ENCODE data around the gene AGBL1. TPM values are rescaled to one million over a fixed set of nuclear protein-coding genes. Genes with fewer than 3 reads are reported as not detected.

Gene AGBL1
- total RNA-seq, 3 donors from 2014 or later: 0.10 to 0.32 TPM; not detected in 1

DNA sequence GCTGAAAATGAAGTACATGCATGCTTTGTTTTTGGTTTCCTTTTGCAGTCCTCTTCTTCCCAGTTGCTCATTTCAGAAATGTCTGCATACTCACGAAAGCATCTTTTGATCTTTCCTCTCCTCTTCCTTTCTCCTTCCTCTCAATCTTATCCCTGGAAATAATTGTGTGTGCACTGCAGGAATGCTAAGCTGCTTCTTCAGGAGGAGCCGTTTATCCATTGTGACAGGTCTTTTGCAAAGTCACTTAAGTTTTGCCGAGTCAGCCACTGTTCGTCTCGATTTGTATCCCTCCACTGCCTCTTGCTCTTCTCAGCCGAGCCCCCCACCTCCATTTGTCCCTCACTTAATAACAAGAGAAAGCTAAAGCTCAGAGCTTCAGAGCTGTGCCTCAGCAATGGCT, 597.6 kb downstream of the AGBL1 start:
- DNase-seq (no peak), ATAC-seq (no peak)
- Histone ChIP-seq H3K9me3 (no peaks in the 10 kb centered on the region), H3K4me3 (no peak overlapping the region), H3K36me3 (ENCODE audit: low read depth) (no peaks in the 10 kb centered on the region), H3K4me1 (ENCODE audit: low read depth) (no peaks in the 10 kb centered on the region)
- TF ChIP-seq, protein P1, sequence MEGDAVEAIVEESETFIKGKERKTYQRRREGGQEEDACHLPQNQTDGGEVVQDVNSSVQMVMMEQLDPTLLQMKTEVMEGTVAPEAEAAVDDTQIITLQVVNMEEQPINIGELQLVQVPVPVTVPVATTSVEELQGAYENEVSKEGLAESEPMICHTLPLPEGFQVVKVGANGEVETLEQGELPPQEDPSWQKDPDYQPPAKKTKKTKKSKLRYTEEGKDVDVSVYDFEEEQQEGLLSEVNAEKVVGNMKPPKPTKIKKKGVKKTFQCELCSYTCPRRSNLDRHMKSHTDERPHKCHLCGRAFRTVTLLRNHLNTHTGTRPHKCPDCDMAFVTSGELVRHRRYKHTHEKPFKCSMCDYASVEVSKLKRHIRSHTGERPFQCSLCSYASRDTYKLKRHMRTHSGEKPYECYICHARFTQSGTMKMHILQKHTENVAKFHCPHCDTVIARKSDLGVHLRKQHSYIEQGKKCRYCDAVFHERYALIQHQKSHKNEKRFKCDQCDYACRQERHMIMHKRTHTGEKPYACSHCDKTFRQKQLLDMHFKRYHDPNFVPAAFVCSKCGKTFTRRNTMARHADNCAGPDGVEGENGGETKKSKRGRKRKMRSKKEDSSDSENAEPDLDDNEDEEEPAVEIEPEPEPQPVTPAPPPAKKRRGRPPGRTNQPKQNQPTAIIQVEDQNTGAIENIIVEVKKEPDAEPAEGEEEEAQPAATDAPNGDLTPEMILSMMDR (IDR thresholded peaks at IDR 0.05): no peak
- intact Hi-C loops (cut with DNase I, micrococcal nuclease): no loop called here

DNA sequence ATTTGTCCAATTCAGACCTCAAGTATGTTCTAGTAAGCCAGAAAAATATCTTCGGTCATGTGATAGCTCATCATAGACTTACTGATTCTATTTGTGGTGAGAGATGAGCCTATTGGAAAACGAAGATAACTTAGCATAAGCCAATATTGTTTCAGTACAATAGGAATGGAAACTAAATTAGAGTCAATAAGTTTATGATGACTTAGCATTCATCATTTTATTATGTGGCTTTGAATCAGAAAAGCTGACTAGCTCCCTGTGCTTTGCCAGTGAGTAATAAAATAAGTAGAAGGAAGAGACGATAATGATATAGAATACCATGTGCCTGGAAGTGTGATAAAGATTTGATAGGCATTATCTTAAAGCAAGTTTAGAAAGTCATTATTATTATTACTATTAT, 605.6 kb downstream of the AGBL1 start:
- intact Hi-C loops (cut with DNase I, micrococcal nuclease): no loop called here
- TF ChIP-seq, protein P1 (IDR thresholded peaks at IDR 0.05): no peak
- no peak overlapping the region for H3K4me3 ChIP-seq

DNA sequence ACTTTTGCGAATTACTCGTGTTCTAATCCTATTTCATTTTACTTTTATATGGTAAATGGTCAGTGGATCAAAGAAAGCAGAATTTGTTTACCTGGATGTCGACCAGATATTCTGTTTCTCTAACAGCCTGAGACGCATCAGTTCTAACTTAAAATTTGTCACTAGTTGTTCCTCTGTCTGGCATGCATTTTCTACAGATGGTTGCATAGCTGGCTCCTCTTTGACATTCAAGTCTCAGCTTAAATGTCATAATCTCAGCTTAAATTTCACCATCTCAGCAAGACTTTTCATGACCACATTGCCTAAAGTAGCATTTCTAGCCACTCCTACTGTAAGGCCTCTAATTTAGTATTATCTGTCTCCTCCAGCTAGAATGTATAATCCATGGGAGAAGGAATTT, 609.3 kb downstream of the AGBL1 start:
- no peaks in the 10 kb centered on the region for H3K9me3 ChIP-seq
- no peak overlapping the region for H3K4me3 ChIP-seq
- TF ChIP-seq, protein P1 (IDR thresholded peaks at IDR 0.05): no peak
- no peaks in the 10 kb centered on the region for H3K4me1 ChIP-seq (ENCODE audit: low read depth)
- no peak for ATAC-seq
- no peaks in the 10 kb centered on the region for H3K36me3 ChIP-seq (ENCODE audit: low read depth)
- no peak for DNase-seq
- intact Hi-C loops (cut with DNase I, micrococcal nuclease): no loop called here

More for the DNA sequence above, 605.6 kb downstream of the AGBL1 start:
- DNase-seq: no peak
- no peaks in the 10 kb centered on the region for H3K4me1 ChIP-seq (ENCODE audit: low read depth)
- ATAC-seq: no peak
- no peaks in the 10 kb centered on the region for H3K36me3 ChIP-seq (ENCODE audit: low read depth)
- H3K9me3 ChIP-seq: no peaks in the 10 kb centered on the region

DNA sequence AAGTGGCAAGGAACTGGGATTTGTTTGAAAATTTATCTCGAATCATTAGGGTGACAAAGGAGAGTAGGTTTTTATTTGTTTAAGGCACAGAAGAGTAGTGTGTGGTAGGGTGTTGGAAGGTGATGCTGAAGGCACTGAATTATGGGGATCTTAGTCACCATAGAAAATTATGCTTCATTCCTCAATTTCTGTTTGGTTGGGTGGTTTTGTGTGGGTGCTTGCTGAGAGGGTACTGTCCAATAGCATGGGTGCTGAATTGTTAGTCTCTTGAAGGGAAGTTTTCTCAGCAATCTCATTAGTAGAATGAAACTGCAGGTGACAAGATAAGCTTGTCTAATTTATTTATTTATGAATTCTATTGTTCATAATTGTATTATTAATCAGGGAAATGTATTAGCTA, 610.9 kb downstream of the AGBL1 start:
- Histone ChIP-seq H3K4me3 (no peak overlapping the region), H3K4me1 (ENCODE audit: low read depth) (no peaks in the 10 kb centered on the region), H3K36me3 (ENCODE audit: low read depth) (no peaks in the 10 kb centered on the region), H3K9me3 (no peaks in the 10 kb centered on the region)
- DNase-seq: no peak
- intact Hi-C loops (cut with DNase I, micrococcal nuclease): no loop called here
- TF ChIP-seq, protein P1 (IDR thresholded peaks at IDR 0.05): no peak
- no peak for ATAC-seq

DNA sequence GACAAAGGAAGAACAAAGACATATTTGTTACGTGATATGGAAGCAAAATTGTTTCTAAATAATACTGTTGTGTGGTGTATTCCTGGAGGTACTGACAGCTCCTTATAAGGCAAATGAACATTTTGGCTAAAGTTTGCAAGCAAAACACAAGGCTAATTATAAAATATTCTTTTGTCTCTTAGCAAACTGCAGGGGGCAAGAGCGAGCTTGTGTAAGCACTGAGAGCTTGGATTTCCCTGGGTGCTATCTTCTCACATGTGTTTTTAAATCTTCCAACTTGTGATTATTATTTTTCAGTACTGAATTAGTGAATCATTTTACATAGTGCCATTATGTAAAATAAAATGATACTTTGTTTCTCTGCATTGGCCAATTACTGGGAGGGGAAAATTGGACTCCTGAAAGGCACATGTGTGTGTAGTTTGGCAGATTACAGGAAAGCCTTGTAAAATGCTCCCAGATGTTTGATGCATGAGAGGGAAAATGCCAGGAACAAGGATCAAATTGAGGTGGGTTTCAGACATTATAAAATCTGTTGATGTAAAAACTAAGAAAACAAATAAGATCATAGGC, 611.5 kb downstream of the AGBL1 start:
- no peaks in the 10 kb centered on the region for H3K36me3 ChIP-seq (ENCODE audit: low read depth)
- H3K4me3 ChIP-seq: no peak overlapping the region
- no peaks in the 10 kb centered on the region for H3K4me1 ChIP-seq (ENCODE audit: low read depth)
- ATAC-seq: no peak
- H3K9me3 ChIP-seq: no peaks in the 10 kb centered on the region
- peak in 1 of 3 donors; percentile 5 for DNase-seq
- TF ChIP-seq, protein P1 (IDR thresholded peaks at IDR 0.05): no peak
- intact Hi-C loops (cut with DNase I, micrococcal nuclease): no loop called here

All from mucosa of descending colon (tissue), 3 donors.